ENCODE results near the gene SLC25A6.

Gene SLC25A6

DNA sequence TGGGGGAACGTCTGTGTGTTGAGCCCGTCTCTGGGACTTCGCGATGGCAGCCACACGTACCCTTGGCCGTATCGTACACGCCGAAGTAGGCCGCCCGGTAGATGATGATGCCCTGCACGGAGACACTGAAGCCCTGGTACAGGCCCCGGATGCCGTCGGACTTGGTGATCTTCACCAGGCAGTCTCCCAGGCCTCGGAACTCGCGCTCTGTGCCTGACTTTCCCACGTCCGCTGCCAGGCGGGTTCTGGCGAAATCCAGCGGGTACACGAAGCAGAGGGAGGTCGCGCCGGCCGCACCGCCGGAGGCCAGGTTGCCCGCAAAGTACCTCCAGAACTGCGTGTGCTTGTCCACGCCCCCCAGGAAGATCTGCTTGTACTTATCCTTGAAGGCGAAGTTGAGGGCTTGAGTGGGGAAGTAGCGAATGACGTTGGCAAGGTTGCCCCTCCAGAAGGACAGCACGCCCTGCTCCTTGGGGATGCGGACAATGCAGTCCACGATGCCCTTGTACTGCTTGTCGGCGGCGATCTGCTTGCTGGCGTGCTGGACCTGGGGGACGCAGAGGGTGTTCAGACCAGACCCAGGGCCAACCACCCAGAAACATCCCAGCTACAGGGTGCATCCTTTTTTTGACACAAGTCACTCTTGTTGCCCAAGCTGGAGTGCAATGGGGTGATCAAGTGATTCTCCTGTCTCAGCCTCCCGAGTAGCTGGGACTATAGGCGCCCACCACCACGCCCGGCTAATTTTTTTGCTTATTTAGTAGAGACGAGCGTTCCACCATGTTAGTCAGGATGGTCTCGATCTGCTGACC is 2.5 kb downstream of the SLC25A6 start:
- DNase-seq (ENCODE audit: low read depth): no peak
- no peak overlapping the region for H3K4me3 ChIP-seq (ENCODE audit: control insufficient read depth, low read depth, low read length)
- TF ChIP-seq, protein P1, sequence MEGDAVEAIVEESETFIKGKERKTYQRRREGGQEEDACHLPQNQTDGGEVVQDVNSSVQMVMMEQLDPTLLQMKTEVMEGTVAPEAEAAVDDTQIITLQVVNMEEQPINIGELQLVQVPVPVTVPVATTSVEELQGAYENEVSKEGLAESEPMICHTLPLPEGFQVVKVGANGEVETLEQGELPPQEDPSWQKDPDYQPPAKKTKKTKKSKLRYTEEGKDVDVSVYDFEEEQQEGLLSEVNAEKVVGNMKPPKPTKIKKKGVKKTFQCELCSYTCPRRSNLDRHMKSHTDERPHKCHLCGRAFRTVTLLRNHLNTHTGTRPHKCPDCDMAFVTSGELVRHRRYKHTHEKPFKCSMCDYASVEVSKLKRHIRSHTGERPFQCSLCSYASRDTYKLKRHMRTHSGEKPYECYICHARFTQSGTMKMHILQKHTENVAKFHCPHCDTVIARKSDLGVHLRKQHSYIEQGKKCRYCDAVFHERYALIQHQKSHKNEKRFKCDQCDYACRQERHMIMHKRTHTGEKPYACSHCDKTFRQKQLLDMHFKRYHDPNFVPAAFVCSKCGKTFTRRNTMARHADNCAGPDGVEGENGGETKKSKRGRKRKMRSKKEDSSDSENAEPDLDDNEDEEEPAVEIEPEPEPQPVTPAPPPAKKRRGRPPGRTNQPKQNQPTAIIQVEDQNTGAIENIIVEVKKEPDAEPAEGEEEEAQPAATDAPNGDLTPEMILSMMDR (IDR thresholded peaks at IDR 0.05; ENCODE audit: control insufficient read depth, insufficient read depth, low read depth, low read length, missing control alignments): no peak

DNA sequence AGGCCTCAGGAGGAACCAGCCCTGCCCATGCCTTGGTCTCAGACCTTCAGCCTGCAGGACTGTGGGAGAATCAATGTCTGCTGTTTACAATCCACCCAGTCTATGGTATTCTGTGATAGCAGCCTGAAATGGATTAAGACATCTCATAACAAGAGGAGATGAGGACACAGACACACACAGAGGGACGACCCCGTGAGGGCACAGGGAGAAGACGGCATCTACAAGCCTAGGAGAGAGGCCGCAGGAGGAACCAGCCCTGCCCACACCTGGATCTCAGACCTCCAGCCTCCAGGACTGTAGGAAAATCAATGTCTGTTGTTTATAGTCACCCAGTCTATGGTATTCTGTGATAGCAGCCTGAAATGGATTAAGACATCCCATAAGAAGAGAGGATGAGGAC is 3.3 kb downstream of the SLC25A6 start:
- no peak for DNase-seq (ENCODE audit: low read depth)
- no peak overlapping the region for H3K4me3 ChIP-seq (ENCODE audit: control insufficient read depth, low read depth, low read length)
- TF ChIP-seq, protein P1 (IDR thresholded peaks at IDR 0.05; ENCODE audit: control insufficient read depth, insufficient read depth, low read depth, low read length, missing control alignments): no peak

DNA sequence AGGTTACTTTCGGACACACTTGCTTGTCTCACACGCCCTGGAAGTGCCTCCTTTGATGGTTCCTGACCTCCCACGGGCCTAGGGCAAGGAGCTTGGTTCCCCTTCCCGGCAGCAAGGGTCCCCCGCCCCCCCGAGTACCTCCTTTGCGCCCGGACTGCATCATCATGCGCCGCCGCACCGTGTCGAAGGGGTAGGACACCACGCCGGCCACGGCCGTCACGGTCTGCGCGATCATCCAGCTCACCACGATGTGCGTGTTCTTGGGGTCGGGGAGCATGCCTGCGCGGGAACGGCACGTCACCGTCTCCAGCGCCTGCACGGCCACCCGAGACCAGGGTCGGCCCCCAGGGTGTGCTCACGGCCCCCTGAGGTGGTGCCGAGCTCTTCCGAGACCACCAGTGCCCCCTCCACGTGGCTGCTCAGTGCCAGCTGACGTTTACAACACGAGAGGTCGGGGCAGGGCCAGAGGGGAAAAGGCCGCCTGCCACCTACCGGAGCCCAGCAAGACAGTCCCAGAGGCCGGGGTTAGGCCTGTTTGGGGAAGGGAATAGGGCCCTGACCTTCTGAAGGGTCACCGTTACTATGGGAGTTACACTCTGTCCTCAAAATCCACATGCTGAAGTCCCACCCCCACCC is 4.7 kb downstream of the SLC25A6 start:
- H3K4me3 ChIP-seq (ENCODE audit: control insufficient read depth, low read depth, low read length): no peak overlapping the region
- TF ChIP-seq, protein P1 (IDR thresholded peaks at IDR 0.05; ENCODE audit: control insufficient read depth, insufficient read depth, low read depth, low read length, missing control alignments): no peak
- DNase-seq (ENCODE audit: low read depth): no peak

DNA sequence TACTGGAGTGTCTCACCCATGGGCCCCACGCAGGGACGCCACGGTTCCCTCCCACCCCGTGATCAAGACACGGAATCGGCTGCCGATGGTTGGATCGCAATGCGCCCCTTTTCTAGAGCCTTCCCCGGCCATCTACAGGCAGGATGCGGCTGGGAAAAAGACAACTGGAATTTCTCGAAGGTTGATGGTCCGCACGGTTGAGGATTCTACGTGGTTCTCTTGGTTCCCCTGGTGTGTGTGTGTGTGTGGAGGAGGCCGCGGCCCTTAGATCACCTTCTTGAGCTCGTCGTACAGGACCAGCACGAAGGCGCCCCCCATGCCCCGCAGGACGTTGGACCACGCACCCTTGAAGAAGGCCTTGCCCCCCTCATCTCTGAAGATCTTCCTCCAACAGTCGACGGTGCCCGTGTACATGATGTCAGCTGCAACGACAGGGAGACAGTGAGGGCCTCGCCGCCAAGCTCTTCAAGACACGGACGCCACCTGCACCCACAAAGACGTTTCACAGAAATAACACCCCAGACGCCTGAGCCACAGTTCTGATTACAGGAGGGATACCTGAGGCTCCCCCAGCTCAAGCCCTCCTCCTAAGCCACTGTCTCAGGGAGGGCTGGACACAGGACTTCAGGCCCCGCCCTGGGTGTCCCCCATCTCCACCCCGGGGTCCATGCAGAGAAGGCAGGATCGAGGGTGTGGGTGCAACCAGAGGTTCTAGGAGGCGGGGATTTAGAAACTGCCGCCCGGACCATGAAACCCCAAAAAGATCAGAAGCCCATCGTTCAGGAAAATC is 5.4 kb downstream of the SLC25A6 start:
- DNase-seq (ENCODE audit: low read depth): no peak
- no peak overlapping the region for H3K4me3 ChIP-seq (ENCODE audit: control insufficient read depth, low read depth, low read length)
- TF ChIP-seq, protein P1 (IDR thresholded peaks at IDR 0.05; ENCODE audit: control insufficient read depth, insufficient read depth, low read depth, low read length, missing control alignments): no peak

DNA sequence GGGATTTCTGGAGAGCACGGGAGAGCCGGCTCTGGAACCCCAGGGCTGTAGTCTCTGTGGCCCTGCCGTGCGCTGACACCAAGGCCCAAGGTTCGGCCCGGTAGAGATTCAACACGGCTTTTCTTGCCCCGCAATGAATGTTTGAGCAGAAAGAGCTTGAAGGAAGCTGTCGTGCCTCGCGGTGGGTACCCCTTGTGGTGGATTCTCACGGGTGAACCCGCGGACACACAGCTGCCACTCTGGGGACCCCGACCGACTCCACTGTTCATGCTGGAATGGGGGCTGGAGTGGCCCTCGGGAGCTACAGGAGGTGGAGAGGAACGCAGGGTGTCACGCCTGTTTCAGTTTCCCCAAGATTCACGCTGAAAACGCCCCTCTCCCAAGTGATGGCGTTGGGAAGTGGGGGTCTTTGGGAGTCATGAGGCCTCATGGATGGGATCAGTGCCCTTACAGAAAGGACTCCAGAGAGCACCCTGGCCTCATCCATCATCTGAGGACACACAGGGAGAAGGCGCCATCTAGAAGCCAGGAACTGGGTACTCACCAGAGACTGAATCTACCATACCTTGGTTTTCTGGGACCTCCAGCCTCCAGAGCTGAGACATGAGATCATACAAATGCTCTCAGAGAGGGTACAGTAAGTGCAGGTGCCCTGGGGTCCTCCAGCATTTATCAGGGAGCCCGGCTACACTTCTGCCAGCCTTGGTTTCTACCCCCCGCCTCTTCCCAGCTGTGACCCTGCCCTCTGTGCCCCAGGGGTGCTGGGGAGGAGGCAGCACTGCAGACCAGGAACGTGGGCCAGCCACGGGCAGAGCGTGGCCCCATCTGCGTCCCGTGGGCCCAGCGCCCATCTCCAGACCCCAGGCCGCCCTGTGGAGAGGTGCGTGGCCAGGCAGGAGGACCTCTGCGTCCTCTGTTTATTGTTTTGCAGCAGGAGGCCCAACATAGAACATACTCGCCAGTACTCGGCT is 6.4 kb downstream of the SLC25A6 start:
- no peak overlapping the region for H3K4me3 ChIP-seq (ENCODE audit: control insufficient read depth, low read depth, low read length)
- TF ChIP-seq, protein P1 (IDR thresholded peaks at IDR 0.05; ENCODE audit: control insufficient read depth, insufficient read depth, low read depth, low read length, missing control alignments): no peak
- DNase-seq (ENCODE audit: low read depth): no peak
